ENCODE data around the gene TRIM71.

- TF ChIP-seq, protein P1, sequence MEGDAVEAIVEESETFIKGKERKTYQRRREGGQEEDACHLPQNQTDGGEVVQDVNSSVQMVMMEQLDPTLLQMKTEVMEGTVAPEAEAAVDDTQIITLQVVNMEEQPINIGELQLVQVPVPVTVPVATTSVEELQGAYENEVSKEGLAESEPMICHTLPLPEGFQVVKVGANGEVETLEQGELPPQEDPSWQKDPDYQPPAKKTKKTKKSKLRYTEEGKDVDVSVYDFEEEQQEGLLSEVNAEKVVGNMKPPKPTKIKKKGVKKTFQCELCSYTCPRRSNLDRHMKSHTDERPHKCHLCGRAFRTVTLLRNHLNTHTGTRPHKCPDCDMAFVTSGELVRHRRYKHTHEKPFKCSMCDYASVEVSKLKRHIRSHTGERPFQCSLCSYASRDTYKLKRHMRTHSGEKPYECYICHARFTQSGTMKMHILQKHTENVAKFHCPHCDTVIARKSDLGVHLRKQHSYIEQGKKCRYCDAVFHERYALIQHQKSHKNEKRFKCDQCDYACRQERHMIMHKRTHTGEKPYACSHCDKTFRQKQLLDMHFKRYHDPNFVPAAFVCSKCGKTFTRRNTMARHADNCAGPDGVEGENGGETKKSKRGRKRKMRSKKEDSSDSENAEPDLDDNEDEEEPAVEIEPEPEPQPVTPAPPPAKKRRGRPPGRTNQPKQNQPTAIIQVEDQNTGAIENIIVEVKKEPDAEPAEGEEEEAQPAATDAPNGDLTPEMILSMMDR (IDR thresholded peaks at IDR 0.05): no peak
- TF ChIP-seq POLR2AphosphoS5 (IDR thresholded peaks at IDR 0.05): no peak
These were observed 29.7 kb downstream of the TRIM71 start for GRCh38 chr3:32847528-32847927.

Data from prostate gland (tissue), 2 donors.